Lung (tissue), 12 donors: ENCODE measurements around the gene ETFB. TPM values are rescaled to one million over a fixed set of nuclear protein-coding genes. Genes with fewer than 3 reads are reported as not detected.
A peak's percentile ranks its signal among the peaks of the same experiment; 100 is the strongest.

ENCODE experiments used
- ATAC-seq: fragments of 200-7000 bp; cut with Tn5 transposase; one replicate; pipeline ENCODE4 v1.9.1; 2020; ENCODE audit warnings: moderate number of reproducible peaks; ENCODE audit not compliant: insufficient read depth, low FRiP score
- DNase-seq, 3 donors: peaks; one replicate each; pipeline ENCODE4 v3.0.0-alpha.2; 2013 to 2017
- H3K27ac ChIP-seq, 2 donors: one replicate each; pipeline ENCODE4 v1.5.1; 2013; ENCODE audit warnings: mild to moderate bottlenecking in 2 of 2, moderate library complexity in 2 of 2, control low read depth in 1 of 2, inconsistent platforms in 1 of 2, low read depth in 1 of 2, low read length in 1 of 2
- H3K27me3 ChIP-seq, 3 donors: one replicate each; pipeline ENCODE4 v1.5.1; 2013; ENCODE audit warnings: low read length in 2 of 3; ENCODE audit not compliant: control insufficient read depth in 3 of 3, insufficient read depth in 3 of 3
- H3K36me3 ChIP-seq, 4 donors: one replicate each; pipeline ENCODE4 v1.5.1; 2013; ENCODE audit warnings: low read length in 4 of 4, mild to moderate bottlenecking in 1 of 4, moderate library complexity in 1 of 4; ENCODE audit not compliant: control insufficient read depth in 4 of 4, insufficient read depth in 4 of 4
- H3K4me1 ChIP-seq, 5 donors: one replicate each; pipeline ENCODE4 v1.5.1; 2013; ENCODE audit warnings: low read length in 5 of 5, mild to moderate bottlenecking in 2 of 5, moderate library complexity in 1 of 5; ENCODE audit not compliant: control insufficient read depth in 5 of 5, insufficient read depth in 5 of 5
- H3K4me3 ChIP-seq: one replicate; pipeline ENCODE4 v1.5.1; 2013; ENCODE audit warnings: mild to moderate bottlenecking, control low read depth, moderate library complexity
- H3K9ac ChIP-seq, 2 donors: one replicate each; pipeline ENCODE4 v1.5.1; 2013; ENCODE audit warnings: low read length in 2 of 2, control low read depth in 1 of 2; ENCODE audit not compliant: insufficient read depth in 1 of 2
- H3K9me3 ChIP-seq, 4 donors: one replicate each; pipeline ENCODE4 v1.5.1; 2013; ENCODE audit warnings: low read length in 3 of 4, mild to moderate bottlenecking in 1 of 4, moderate library complexity in 1 of 4; ENCODE audit not compliant: control insufficient read depth in 4 of 4, insufficient read depth in 3 of 4
- CTCF ChIP-seq: IDR thresholded peaks from 2 replicates; pipeline ENCODE4 v1.5.1; 2012; ENCODE audit warnings: mild to moderate bottlenecking; ENCODE audit errors: control extremely low read depth, extremely low read depth
- WGBS, 2 donors: extraction: QIAGEN DNeasy Blood & Tissue Kit; methylation state at CpG; one replicate each; pipeline ENCODE4 v1.1.7; 2013; 5-methylcytosine and 5-hydroxymethylcytosine counted together
- polyA plus RNA-seq, 2 donors: library from polyadenylated mRNA; stranded (reverse); fragments of 200-250 nt; gene quantifications; one replicate each; pipeline ENCODE4 v1.2.1, GENCODE V29; 2013
- total RNA-seq, 2 donors: library from RNA; depleted of rRNA in 1 of 2; stranded (reverse); fragments of >200 nt in 1 of 2; gene quantifications; one replicate each; pipeline ENCODE4 v1.2.1, GENCODE V29; 2014 to 2021
- donor health status: control.
- donor health status: control.
- donor health status: Bipolar disorder and iron deficiency.
- donor health status: healthy.
- donor health status: DM: yes; HTN: yes; CAD: no.

The ETFB gene
- total and polyA plus RNA-seq, 4 donors, result 36.8 to 118 (median 103) TPM

- peaks cover 0 to 6% (median 0%) of the 10 kb centered on the region in 5 donors for H3K4me1 ChIP-seq
- H3K9me3 ChIP-seq, result no peaks in the 10 kb centered on the region
- no peaks in the 10 kb centered on the region for H3K27me3 ChIP-seq
- WGBS, 2 donors, result 75 to 79% methylated on average over 12 of the region's 12 CpGs
- no peak overlapping the region for H3K27ac ChIP-seq
- no peak for TF ChIP-seq CTCF
- H3K9ac ChIP-seq, result no peak overlapping the region
- DNase-seq, result peak in 2 of 3 donors; percentile 9 to 25
- H3K4me3 ChIP-seq, result no peak overlapping the region
- ATAC-seq, result no peak
- peaks cover 0 to 26% (median 13%) of the 10 kb centered on the region in 4 donors for H3K36me3 ChIP-seq
Observed at GRCh38 chr19:51354103-51354741, 12.0 kb downstream of the ETFB start.

DNA sequence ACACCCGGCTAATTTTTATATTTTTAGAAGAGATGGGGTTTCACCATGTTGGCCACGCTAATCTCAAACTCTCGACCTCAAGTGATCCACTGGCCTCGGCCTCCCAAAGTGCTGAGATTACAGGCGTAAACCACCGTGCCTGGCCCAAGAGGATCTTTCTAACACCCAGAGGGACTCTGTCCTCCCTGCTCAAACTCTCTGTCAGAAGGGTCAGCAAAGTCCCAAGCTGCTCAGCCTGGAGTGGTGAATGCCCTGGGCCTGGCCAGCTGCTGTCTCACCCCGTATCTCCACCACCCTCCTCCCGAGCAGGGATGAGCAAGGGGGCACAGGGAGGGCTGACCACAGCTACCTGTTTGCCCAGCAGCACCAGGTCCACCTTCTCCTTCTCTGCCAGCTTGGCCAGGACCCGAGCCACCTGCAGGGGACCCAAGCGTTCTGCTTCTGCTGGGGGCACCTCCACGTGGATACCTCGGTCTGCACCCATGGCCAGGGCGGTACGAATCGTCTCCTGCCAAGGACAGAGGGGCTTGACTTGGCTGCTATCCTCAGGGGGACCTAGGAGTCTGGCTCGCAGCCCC is 13.3 kb downstream of the ETFB start:
- Histone ChIP-seq H3K4me1 (peaks cover 0 to 6% (median 0%) of the 10 kb centered on the region in 5 donors), H3K9me3 (no peaks in the 10 kb centered on the region), H3K27me3 (no peaks in the 10 kb centered on the region), H3K9ac (no peak overlapping the region), H3K4me3 (no peak overlapping the region), H3K36me3 (peaks cover 0 to 26% (median 13%) of the 10 kb centered on the region in 4 donors), H3K27ac (no peak overlapping the region)
- DNase-seq, result no peak
- WGBS, 2 donors, result 95 to 98% methylated on average over 16 of the region's 16 CpGs
- TF ChIP-seq CTCF, result no peak
- no peak for ATAC-seq

- H3K36me3 ChIP-seq, result peaks cover 0 to 37% (median 15%) of the 10 kb centered on the region in 4 donors
Observed at GRCh38 chr19:51351266-51351990, 14.8 kb downstream of the ETFB start.

More at GRCh38 chr19:51351266-51351990, 14.8 kb downstream of the ETFB start:
- ATAC-seq, result no peak
- no peak overlapping the region for H3K27ac ChIP-seq
- H3K4me1 ChIP-seq, result peaks cover 0 to 6% (median 0%) of the 10 kb centered on the region in 5 donors
- H3K9ac ChIP-seq, result no peak overlapping the region
- no peak for DNase-seq
- H3K9me3 ChIP-seq, result no peaks in the 10 kb centered on the region
- H3K27me3 ChIP-seq, result no peaks in the 10 kb centered on the region
- TF ChIP-seq CTCF, result no peak
- H3K4me3 ChIP-seq, result no peak overlapping the region
- WGBS, 2 donors, result 96 to 97% methylated on average over 11 of the region's 11 CpGs
